Heart left ventricle (tissue), 16 donors: Measurements from ENCODE around the gene ENTREP1. TPM values are rescaled to one million over a fixed set of nuclear protein-coding genes. Genes with fewer than 3 reads are reported as not detected.

Experiments used
- ATAC-seq, 4 donors: fragments of 200-7000 bp; cut with Tn5 transposase; one replicate each; pipeline ENCODE4 v1.9.1; 2020 to 2022; ENCODE audit warnings: moderate library complexity in 4 of 4, mild to moderate bottlenecking in 3 of 4, moderate number of reproducible peaks in 1 of 4
- DNase-seq, 5 donors: peaks; one replicate each; pipeline ENCODE4 v3.0.0-alpha.2; 2020
- H3K27ac ChIP-seq, 12 donors: fragments of 200-600 bp; sonication (generic) in 4 of 12; one replicate each; pipeline versions ENCODE4 v1.5.0 to v1.8.0; 2016 to 2022; ENCODE audit warnings: mild to moderate bottlenecking in 2 of 12
- H3K27me3 ChIP-seq, 9 donors: fragments of 200-600 bp; sonication (generic) in 2 of 9; one replicate each; pipeline versions ENCODE4 v1.5.1 to v1.8.0; 2016 to 2022; ENCODE audit warnings: mild to moderate bottlenecking in 3 of 9
- H3K36me3 ChIP-seq, 9 donors: fragments of 200-600 bp; sonication (generic) in 2 of 9; one replicate each; pipeline versions ENCODE4 v1.5.0 to v1.8.0; 2018 to 2022; ENCODE audit warnings: mild to moderate bottlenecking in 2 of 9
- H3K4me1 ChIP-seq, 12 donors: fragments of 200-600 bp; sonication (generic) in 4 of 12; one replicate each; pipeline versions ENCODE4 v1.5.0 to v1.8.0; 2016 to 2022; ENCODE audit warnings: mild to moderate bottlenecking in 3 of 12
- H3K4me3 ChIP-seq, 12 donors: fragments of 200-600 bp; sonication (generic) in 4 of 12; one replicate each; pipeline versions ENCODE4 v1.5.0 to v1.8.0; 2017 to 2022; ENCODE audit warnings: mild to moderate bottlenecking in 9 of 12, moderate library complexity in 4 of 12
- H3K9me3 ChIP-seq, 12 donors: fragments of 200-600 bp; sonication (generic) in 4 of 12; one replicate each; pipeline versions ENCODE4 v1.5.0 to v1.8.0; 2016 to 2022; ENCODE audit warnings: mild to moderate bottlenecking in 1 of 12
- POLR2A ChIP-seq, 2 donors: fragments of 450-650 bp; IDR thresholded peaks; one replicate each; pipeline ENCODE4 v1.6.1; 2017; ENCODE audit warnings: antibody characterized with exemption in 2 of 2, mild to moderate bottlenecking in 2 of 2, moderate library complexity in 2 of 2
- WGBS, 4 donors: extraction: QIAGEN DNeasy Blood & Tissue Kit in 2 of 4; methylation state at CpG; one replicate each; pipeline versions ENCODE4 v1.1.5 to v1.1.7; 2013 to 2018; 5-methylcytosine and 5-hydroxymethylcytosine counted together
- intact Hi-C, 10 donors: fragments of 100-400 bp; cut with DNase I; formaldehyde crosslinking; loops; one replicate each; pipeline versions ENCODE4 v1.11.1 to v1.14.2; 2022
- polyA plus RNA-seq, 2 donors: library from polyadenylated mRNA; stranded (reverse); fragments of 200-250 nt; gene quantifications; one replicate each; pipeline ENCODE4 v1.2.3, GENCODE V29; 2013
- total RNA-seq, 9 donors: library from RNA; depleted of rRNA in 2 of 9; stranded (reverse); fragments of >200 nt in 2 of 9; fragmentation: NEBNext Ultra II Directional in 3 of 9; extraction: Animal tissue kit (Norgen Biotek cat#: 25700) in 3 of 9; gene quantifications; one replicate each; pipeline versions ENCODE4 v1.1.0 to v1.2.4, GENCODE V29; 2016 to 2023
- TF ChIP-seq, protein P1 (sequence below), 12 donors: fragments of 200-600 bp; sonication (generic) in 4 of 12; IDR thresholded peaks; one replicate each; pipeline versions ENCODE4 v1.5.0 to v1.8.0; 2018 to 2022; ENCODE audit warnings: antibody characterized with exemption in 12 of 12, mild to moderate bottlenecking in 5 of 12
- donor health status: ischemic (EF 13 %, LVEDD 7.1; RV severe dilation, severe dysfunction).
- donor health status: healthy with polysubstance abuse.
- donor health status: DM: no; HTN: yes; CAD: no.
- donor health status: DM: no; HTN: no; CAD: no.
- donor health status: ischemic (EF 25% LVEDD 6.9; RV normal size, moderate dysfunction).
- donor health status: ischemic (EF 25% LVEDD 5.7; RV mildly dilated, moderate dysfunction).
- donor health status: healthy.
- donor health status: DM: yes; HTN: yes; CAD: no.
- donor health status: ischemic (EF 35%, LVEDD 5.7; RV mildly dilated, moderate dysfunction).
- donor health status: nonischemic (EF 11% LVEDD 7.7; RV severe dilation, severe dysfunction).
- donor health status: DM: yes; HTN: yes; CAD: no.
- donor health status: PGD.
- donor health status: ischemic (EF 29% LVEDD 5.4; RV normal size, mild dysfunction).
- donor health status: nonischemic (EF 23%, LVEDD 6.1; RV moderate dilation, normal function).

ENTREP1 gene
- total and polyA plus RNA-seq, 11 donors = 12.6 to 29.1 (median 23.8) TPM

DNA sequence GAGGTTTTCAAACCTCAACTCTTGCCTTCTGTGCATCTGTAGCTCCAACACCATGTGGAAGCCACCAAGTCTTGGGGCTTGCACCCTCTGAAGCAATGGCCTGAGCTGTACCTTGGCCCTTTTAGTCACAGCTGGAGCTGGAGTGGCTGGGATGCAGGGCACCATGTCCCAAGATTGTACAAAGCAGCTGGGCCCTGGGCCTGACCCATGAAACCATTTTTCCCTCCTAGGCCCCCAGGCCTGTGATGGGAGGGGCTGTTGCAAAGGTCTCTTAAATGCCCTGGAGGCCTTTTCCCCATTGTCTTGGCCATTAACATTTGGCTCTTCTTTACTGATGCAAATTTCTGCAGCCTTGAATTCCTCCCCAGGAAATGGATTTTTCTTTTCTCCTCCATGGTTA, 11.8 kb upstream of the ENTREP1 start:
- intact Hi-C loops = no loop called here

DNA sequence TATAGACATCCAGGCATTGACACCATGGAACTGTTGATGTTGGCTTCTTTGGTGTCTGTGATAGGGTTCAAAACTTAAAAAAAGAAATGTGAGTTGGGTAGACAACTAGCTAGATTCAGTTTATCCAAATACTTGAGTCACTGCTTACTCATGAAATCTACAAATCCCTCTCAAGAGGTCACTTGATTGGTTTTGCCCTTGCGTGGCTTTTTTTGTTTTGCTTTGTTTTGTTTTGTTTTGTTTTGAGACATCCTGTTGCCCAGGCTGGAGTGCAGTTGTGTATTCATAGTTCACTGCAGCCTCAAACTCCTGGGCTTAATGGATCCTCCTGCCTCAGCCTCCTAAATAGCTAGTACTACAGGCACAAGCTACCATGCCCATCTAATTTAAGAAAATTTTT, 10.5 kb upstream of the ENTREP1 start:
- intact Hi-C loops = no loop called here
- no peaks in the 10 kb centered on the region for H3K27me3 ChIP-seq
- no peak for ATAC-seq

More for the DNA sequence above, 11.8 kb upstream of the ENTREP1 start:
- H3K36me3 ChIP-seq = no peaks in the 10 kb centered on the region
- H3K27me3 ChIP-seq = no peaks in the 10 kb centered on the region
- ATAC-seq = no peak
- no peak overlapping the region for H3K27ac ChIP-seq
- H3K4me3 ChIP-seq = no peak overlapping the region
- peaks cover 0 to 14% (median 7%) of the 10 kb centered on the region in 12 donors for H3K9me3 ChIP-seq
- H3K4me1 ChIP-seq = peaks cover 0 to 5% (median 0%) of the 10 kb centered on the region in 12 donors
- no peak for DNase-seq
- TF ChIP-seq, protein P1, sequence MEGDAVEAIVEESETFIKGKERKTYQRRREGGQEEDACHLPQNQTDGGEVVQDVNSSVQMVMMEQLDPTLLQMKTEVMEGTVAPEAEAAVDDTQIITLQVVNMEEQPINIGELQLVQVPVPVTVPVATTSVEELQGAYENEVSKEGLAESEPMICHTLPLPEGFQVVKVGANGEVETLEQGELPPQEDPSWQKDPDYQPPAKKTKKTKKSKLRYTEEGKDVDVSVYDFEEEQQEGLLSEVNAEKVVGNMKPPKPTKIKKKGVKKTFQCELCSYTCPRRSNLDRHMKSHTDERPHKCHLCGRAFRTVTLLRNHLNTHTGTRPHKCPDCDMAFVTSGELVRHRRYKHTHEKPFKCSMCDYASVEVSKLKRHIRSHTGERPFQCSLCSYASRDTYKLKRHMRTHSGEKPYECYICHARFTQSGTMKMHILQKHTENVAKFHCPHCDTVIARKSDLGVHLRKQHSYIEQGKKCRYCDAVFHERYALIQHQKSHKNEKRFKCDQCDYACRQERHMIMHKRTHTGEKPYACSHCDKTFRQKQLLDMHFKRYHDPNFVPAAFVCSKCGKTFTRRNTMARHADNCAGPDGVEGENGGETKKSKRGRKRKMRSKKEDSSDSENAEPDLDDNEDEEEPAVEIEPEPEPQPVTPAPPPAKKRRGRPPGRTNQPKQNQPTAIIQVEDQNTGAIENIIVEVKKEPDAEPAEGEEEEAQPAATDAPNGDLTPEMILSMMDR (IDR thresholded peaks at IDR 0.05) = no peak
- TF ChIP-seq POLR2A (IDR thresholded peaks at IDR 0.05) = no peak

DNA sequence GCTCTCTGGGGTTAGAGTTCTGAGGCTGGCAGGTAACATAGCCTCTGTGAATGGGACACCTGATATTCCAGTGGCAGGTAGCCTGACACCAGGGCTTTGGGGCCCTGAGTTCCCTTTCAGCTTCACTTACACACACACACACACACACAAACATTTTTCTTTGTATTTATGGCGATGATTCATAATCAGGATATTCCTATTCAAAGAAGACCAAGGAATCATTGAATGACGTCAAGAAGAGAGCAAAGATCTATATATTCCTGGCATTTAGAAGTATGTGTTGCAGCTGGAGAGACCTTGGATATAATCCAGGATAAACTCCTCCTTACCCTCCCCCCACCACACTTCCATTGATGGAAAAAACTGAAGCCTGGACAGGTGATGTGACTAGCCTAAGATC, 7.9 kb upstream of the ENTREP1 start:
- intact Hi-C loops = no loop called here
- ATAC-seq (no peak), DNase-seq (no peak)
- Histone ChIP-seq H3K4me1 (no peaks in the 10 kb centered on the region), H3K36me3 (no peaks in the 10 kb centered on the region), H3K27ac (no peak overlapping the region), H3K4me3 (no peak overlapping the region), H3K27me3 (no peaks in the 10 kb centered on the region), H3K9me3 (peaks cover 0 to 14% (median 7%) of the 10 kb centered on the region in 12 donors)
- 64 to 71% (median 68%) methylated on average over 2 of the region's 2 CpGs for WGBS, 4 donors
- TF ChIP-seq POLR2A (IDR thresholded peaks at IDR 0.05) = no peak
- TF ChIP-seq, protein P1 (IDR thresholded peaks at IDR 0.05) = no peak

More for the DNA sequence above, 10.5 kb upstream of the ENTREP1 start:
- Histone ChIP-seq H3K4me1 (no peaks in the 10 kb centered on the region), H3K36me3 (no peaks in the 10 kb centered on the region), H3K9me3 (peaks cover 0 to 14% (median 7%) of the 10 kb centered on the region in 12 donors), H3K4me3 (no peak overlapping the region), H3K27ac (no peak overlapping the region)
- TF ChIP-seq, protein P1 (IDR thresholded peaks at IDR 0.05) = no peak
- no peak for TF ChIP-seq POLR2A (IDR thresholded peaks at IDR 0.05)
- 74 to 76% (median 75%) methylated on average over 1 of the region's 1 CpG for WGBS, 4 donors
- DNase-seq = no peak

DNA sequence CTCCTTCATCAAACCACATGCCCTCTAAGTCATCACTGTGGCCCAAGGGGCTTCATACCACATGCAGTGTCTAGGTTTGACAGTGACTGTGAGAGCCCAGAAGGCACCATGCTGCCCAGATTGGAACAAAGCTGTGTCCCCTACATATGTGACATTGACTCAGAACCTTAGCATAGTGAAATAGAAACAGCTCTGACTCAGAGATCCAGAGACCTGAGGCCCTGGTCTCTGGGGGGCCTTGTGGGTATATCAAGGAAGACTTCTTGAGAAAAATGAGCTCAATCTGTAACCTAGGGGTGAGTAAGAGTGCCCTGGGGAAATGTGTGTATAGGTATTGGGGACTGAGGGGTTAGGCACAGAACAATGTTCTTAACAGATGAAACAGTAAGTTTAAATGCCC, 7.1 kb upstream of the ENTREP1 start:
- Histone ChIP-seq H3K27ac (no peak overlapping the region), H3K9me3 (peaks cover 0 to 11% (median 5%) of the 10 kb centered on the region in 12 donors), H3K4me1 (peaks cover 0 to 3% (median 0%) of the 10 kb centered on the region in 12 donors), H3K36me3 (no peaks in the 10 kb centered on the region), H3K27me3 (no peaks in the 10 kb centered on the region), H3K4me3 (no peak overlapping the region)
- intact Hi-C loops = no loop called here
- TF ChIP-seq, protein P1 (IDR thresholded peaks at IDR 0.05) = no peak
- TF ChIP-seq POLR2A (IDR thresholded peaks at IDR 0.05) = no peak
- ATAC-seq = no peak
- DNase-seq = no peak
